Adrenal gland (tissue), 12 donors: ENCODE measurements around the gene SLC13A4. TPM values are rescaled to one million over a fixed set of nuclear protein-coding genes. Genes with fewer than 3 reads are reported as not detected.

Source experiments
- DNase-seq, 7 donors: peaks; one replicate each; pipeline ENCODE4 v3.0.0-alpha.2; 2019 to 2020
- H3K27ac ChIP-seq, 5 donors: fragments of 200-600 bp; sonication (generic) in 4 of 5; 1 replicate in 3 of 5; 2 replicates in 2 of 5; pipeline versions ENCODE4 v1.5.1 to v1.8.0; 2016 to 2020; ENCODE audit warnings: mild to moderate bottlenecking in 1 of 5
- H3K27me3 ChIP-seq: fragments of 200-600 bp; 2 replicates; pipeline ENCODE4 v1.8.0; 2021
- H3K36me3 ChIP-seq, 2 donors: fragments of 200-600 bp; replicated peaks in 1 of 2; 1 replicate in 1 of 2; 2 replicates in 1 of 2; pipeline versions ENCODE4 v1.5.1 to v1.8.0; 2018 to 2022
- H3K4me1 ChIP-seq, 2 donors: fragments of 200-600 bp; replicated peaks in 1 of 2; 1 replicate in 1 of 2; 2 replicates in 1 of 2; pipeline versions ENCODE4 v1.5.1 to v1.8.0; 2018 to 2021
- H3K4me3 ChIP-seq, 4 donors: fragments of 200-600 bp; sonication (generic) in 3 of 4; one replicate each; pipeline ENCODE4 v1.5.1; 2016 to 2018
- H3K9me3 ChIP-seq, 3 donors: fragments of 200-600 bp; sonication (generic) in 1 of 3; replicated peaks in 1 of 3; 1 replicate in 2 of 3; 2 replicates in 1 of 3; pipeline versions ENCODE4 v1.5.1 to v1.8.0; 2016 to 2021
- CTCF ChIP-seq, 6 experiments: fragments of 450-650 bp in 4 of 6; fragments of 200-600 bp in 2 of 6; sonication (generic) in 1 of 6; IDR thresholded peaks; 1 replicate in 5 of 6; 2 replicates in 1 of 6; pipeline versions ENCODE4 v1.5.1 to v1.8.0; 2016 to 2021; ENCODE audit warnings: antibody characterized with exemption in 6 of 6, mild to moderate bottlenecking in 2 of 6, moderate library complexity in 1 of 6
- POLR2A ChIP-seq, 2 donors: fragments of 450-650 bp; IDR thresholded peaks; one replicate each; pipeline ENCODE4 v1.6.1; 2017; ENCODE audit warnings: antibody characterized with exemption in 2 of 2, mild to moderate bottlenecking in 2 of 2, moderate library complexity in 1 of 2
- WGBS, 4 donors: extraction: QIAGEN DNeasy Blood & Tissue Kit in 2 of 4; methylation state at CpG; one replicate each; pipeline versions ENCODE4 v1.1.5 to v1.1.7; 2013 to 2017; 5-methylcytosine and 5-hydroxymethylcytosine counted together
- intact Hi-C, 2 donors: fragments of 100-400 bp; cut with DNase I; formaldehyde crosslinking; loops; one replicate each; pipeline versions ENCODE4 v1.14.1 to v1.15.0; 2022 to 2023
- polyA plus RNA-seq, 3 donors: library from polyadenylated mRNA; stranded (reverse); fragments of 200-250 nt in 2 of 3; fragments of 350-450 nt in 1 of 3; fragmentation: Illumina TruSeq in 1 of 3; extraction: RNeasy Lipid Tissue Mini Kit (QIAGEN cat#74804) in 1 of 3; gene quantifications; one replicate each; pipeline ENCODE4 v1.2.3, GENCODE V29; 2013 to 2014
- total RNA-seq, 9 donors: library from RNA; depleted of rRNA in 4 of 9; stranded (reverse); fragments of >200 nt in 4 of 9; fragments of 120-200 nt in 1 of 9; fragmentation: NEBNext Ultra II Directional in 1 of 9; extraction: Animal tissue kit (Norgen Biotek cat#: 25700) in 1 of 9; gene quantifications; one replicate each; pipeline versions ENCODE4 v1.1.0 to v1.2.4, GENCODE V29; 2013 to 2023
- donor health status: healthy with polysubstance abuse.
- donor health status: Bipolar disorder and iron deficiency.
- donor health status: DM: yes; HTN: yes; CAD: no.
- donor health status: DM: no; HTN: no; CAD: no.
- donor health status: DM: no; HTN: no; CAD: no.
- donor health status: DM: yes; HTN: yes; CAD: no.

Gene SLC13A4
- total and polyA plus RNA-seq, 12 donors, result 0.14 to 0.97 (median 0.24) TPM; not detected in 6

- TF ChIP-seq POLR2A (IDR thresholded peaks at IDR 0.05), result no peak
- TF ChIP-seq CTCF (IDR thresholded peaks at IDR 0.05), result no peak
- intact Hi-C loops, result no loop called here
- Histone ChIP-seq H3K4me1 (peaks cover 0 to 4% of the 10 kb centered on the region in 2 donors), H3K4me3 (no peak overlapping the region), H3K9me3 (no peaks in the 10 kb centered on the region), H3K36me3 (no peaks in the 10 kb centered on the region), H3K27me3 (no peaks in the 10 kb centered on the region), H3K27ac (no peak overlapping the region)
- no peak for DNase-seq
- 91 to 95% (median 93%) methylated on average over 15 to 21 of the region's 21 CpGs for WGBS, 4 donors
These were observed 6.7 kb downstream of the SLC13A4 start for GRCh38 chr7:135721198-135721820.

GRCh38 chr7:135719688-135720087 lies 8.3 kb downstream of the SLC13A4 start:
- WGBS, 4 donors, result 31 to 56% (median 37%) methylated on average over 2 of the region's 2 CpGs
- DNase-seq, result no peak
- Histone ChIP-seq H3K27me3 (no peaks in the 10 kb centered on the region), H3K36me3 (no peaks in the 10 kb centered on the region), H3K9me3 (no peaks in the 10 kb centered on the region), H3K4me3 (no peak overlapping the region), H3K27ac (no peak overlapping the region), H3K4me1 (peaks cover 0 to 4% of the 10 kb centered on the region in 2 donors)
- TF ChIP-seq POLR2A (IDR thresholded peaks at IDR 0.05), result no peak
- no peak for TF ChIP-seq CTCF (IDR thresholded peaks at IDR 0.05)
- intact Hi-C loops, result no loop called here

DNA sequence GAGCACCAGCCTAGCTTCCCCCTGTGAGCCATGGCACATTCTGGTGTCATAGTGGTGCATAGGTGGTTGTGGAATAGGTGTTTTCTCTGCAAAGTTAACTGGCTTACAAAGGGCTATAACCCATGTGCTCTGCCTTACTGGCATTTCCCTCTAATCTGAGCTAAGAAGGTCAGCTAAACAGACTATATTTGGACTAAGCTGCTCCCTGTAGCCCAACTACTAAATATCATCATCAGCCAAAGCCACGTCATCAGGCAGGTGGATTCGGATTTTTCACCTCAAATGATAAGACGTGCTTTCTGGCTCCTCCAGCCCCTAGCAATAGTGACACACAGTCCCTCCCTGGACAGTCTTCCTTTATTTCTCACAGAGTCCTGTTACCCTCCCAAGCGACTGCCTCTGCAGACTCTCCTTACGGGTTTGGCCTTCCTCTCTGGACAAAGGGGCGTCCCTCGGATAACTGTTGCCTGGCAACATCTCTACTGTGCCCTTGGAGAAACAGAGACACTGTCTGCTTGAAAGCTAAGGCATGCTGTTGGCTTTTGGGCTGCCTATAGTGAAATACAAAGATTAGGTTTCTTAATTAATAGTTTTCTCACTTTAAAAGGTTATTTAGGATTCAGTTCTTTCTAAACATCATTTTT lies 9.1 kb downstream of the SLC13A4 start:
- Histone ChIP-seq H3K27ac (no peak overlapping the region), H3K36me3 (no peaks in the 10 kb centered on the region), H3K27me3 (no peaks in the 10 kb centered on the region), H3K4me1 (peaks cover 0 to 4% of the 10 kb centered on the region in 2 donors), H3K4me3 (no peak overlapping the region), H3K9me3 (no peaks in the 10 kb centered on the region)
- 36 to 43% (median 42%) methylated on average over 7 of the region's 7 CpGs for WGBS, 4 donors
- intact Hi-C loops, result no loop called here
- no peak for DNase-seq
- TF ChIP-seq CTCF (IDR thresholded peaks at IDR 0.05), result no peak
- TF ChIP-seq POLR2A (IDR thresholded peaks at IDR 0.05), result no peak

GRCh38 chr7:135718219-135718618 lies 9.8 kb downstream of the SLC13A4 start:
- DNase-seq, result no peak
- Histone ChIP-seq H3K4me3 (no peak overlapping the region), H3K4me1 (peaks cover 0 to 4% of the 10 kb centered on the region in 2 donors), H3K36me3 (no peaks in the 10 kb centered on the region), H3K27ac (no peak overlapping the region), H3K27me3 (no peaks in the 10 kb centered on the region), H3K9me3 (no peaks in the 10 kb centered on the region)
- WGBS, 4 donors, result 86 to 100% (median 94%) methylated on average over 2 of the region's 2 CpGs
- intact Hi-C loops, result no loop called here
- TF ChIP-seq CTCF (IDR thresholded peaks at IDR 0.05) (no peak), POLR2A (IDR thresholded peaks at IDR 0.05) (no peak)
